Fibroblast of skin of back (primary cell): ENCODE measurements around the gene PARL.

ENCODE experiments used
- DNase-seq: peaks from one replicate; pipeline ENCODE4 v3.0.0-alpha.2; 2013

PARL gene

GRCh38 chr3:183782576-183783276 is 102.0 kb downstream of the PARL start:
- no peak for DNase-seq

GRCh38 chr3:183781246-183781645 is 103.4 kb downstream of the PARL start:
- no peak for DNase-seq

- DNase-seq: no peak
Measured at GRCh38 chr3:183779896-183780465, 104.7 kb downstream of the PARL start.
